Upper lobe of left lung (tissue), 6 donors: ENCODE results near the gene CDHR3. TPM values are rescaled to one million over a fixed set of nuclear protein-coding genes. Genes with fewer than 3 reads are reported as not detected.

Experiments used
- ATAC-seq, 2 donors: fragments of 200-7000 bp; cut with Tn5 transposase; one replicate each; pipeline ENCODE4 v1.9.1; 2022; ENCODE audit warnings: mild to moderate bottlenecking in 2 of 2, moderate library complexity in 2 of 2; ENCODE audit not compliant: low FRiP score in 2 of 2
- DNase-seq, 2 donors: peaks; one replicate each; pipeline ENCODE4 v3.0.0-alpha.2; 2019 to 2020
- H3K27ac ChIP-seq, 4 donors: fragments of 200-600 bp; sonication (generic); one replicate each; pipeline ENCODE4 v1.5.1; 2016 to 2019
- H3K27me3 ChIP-seq, 4 donors: fragments of 200-600 bp; sonication (generic); one replicate each; pipeline ENCODE4 v1.5.1; 2017 to 2019
- H3K36me3 ChIP-seq, 4 donors: fragments of 200-600 bp; sonication (generic); one replicate each; pipeline ENCODE4 v1.5.1; 2016 to 2019
- H3K4me1 ChIP-seq, 4 donors: fragments of 200-600 bp; sonication (generic); one replicate each; pipeline ENCODE4 v1.5.1; 2018 to 2019
- H3K4me3 ChIP-seq, 4 donors: fragments of 200-600 bp; sonication (generic); one replicate each; pipeline ENCODE4 v1.5.1; 2017 to 2019; ENCODE audit warnings: mild to moderate bottlenecking in 2 of 4, moderate library complexity in 1 of 4
- H3K9me3 ChIP-seq, 4 donors: fragments of 200-600 bp; sonication (generic); one replicate each; pipeline ENCODE4 v1.5.1; 2018 to 2019
- CTCF ChIP-seq, 6 experiments: fragments of 450-650 bp in 4 of 6; fragments of 200-600 bp in 2 of 6; sonication (generic) in 2 of 6; IDR thresholded peaks; one replicate each; pipeline ENCODE4 v1.5.1; 2016 to 2019; ENCODE audit warnings: antibody characterized with exemption in 6 of 6
- EP300 ChIP-seq, 4 donors: sonication (generic); formaldehyde crosslinking; IDR thresholded peaks; one replicate each; pipeline ENCODE4 v1.5.1; 2017; ENCODE audit warnings: antibody characterized with exemption in 4 of 4, control low read depth in 2 of 4
- POLR2A ChIP-seq, 4 donors: fragments of 450-650 bp; IDR thresholded peaks; one replicate each; pipeline ENCODE4 v1.5.1; 2016 to 2017; ENCODE audit warnings: antibody characterized with exemption in 4 of 4, mild to moderate bottlenecking in 2 of 4
- POLR2AphosphoS5 ChIP-seq, 2 donors: sonication (generic); formaldehyde crosslinking; IDR thresholded peaks; one replicate each; pipeline ENCODE4 v1.5.1; 2017; ENCODE audit warnings: antibody characterized with exemption in 2 of 2
- WGBS, 2 donors: methylation state at CpG; one replicate each; pipeline ENCODE4 v1.1.5; 2017 to 2018; 5-methylcytosine and 5-hydroxymethylcytosine counted together
- total RNA-seq, 6 donors: library from RNA; depleted of rRNA in 4 of 6; stranded (reverse); fragments of >200 nt in 4 of 6; gene quantifications; one replicate each; pipeline versions ENCODE4 v1.1.0 to v1.2.1, GENCODE V29; 2016 to 2021
- donor health status: DM: no; HTN: no; CAD: no; lungs with moderate emphysema.
- donor health status: DM: no; HTN: yes; CAD: no; lungs with severe emphysema.

CDHR3 gene
- total RNA-seq, 6 donors from 2014 or later, result 2.6 to 148 (median 32.8) TPM

GRCh38 chr7:106016331-106016730 lies 53.3 kb downstream of the CDHR3 start:
- no peaks in the 10 kb centered on the region for H3K9me3 ChIP-seq
- 75% methylated on average over 3 of the region's 3 CpGs for WGBS, 2 donors
- no peak overlapping the region for H3K4me3 ChIP-seq
- ATAC-seq (no peak), DNase-seq (no peak)
- TF ChIP-seq POLR2A (IDR thresholded peaks at IDR 0.05), result no peak
- no peak for TF ChIP-seq CTCF (IDR thresholded peaks at IDR 0.05)
- TF ChIP-seq POLR2AphosphoS5 (IDR thresholded peaks at IDR 0.05), result no peak
- TF ChIP-seq EP300 (IDR thresholded peaks at IDR 0.05), result no peak
- H3K27ac ChIP-seq, result no peak overlapping the region
- H3K27me3 ChIP-seq, result no peaks in the 10 kb centered on the region
- H3K4me1 ChIP-seq, result no peaks in the 10 kb centered on the region
- no peaks in the 10 kb centered on the region for H3K36me3 ChIP-seq

GRCh38 chr7:106017657-106018056 lies 54.6 kb downstream of the CDHR3 start:
- Histone ChIP-seq H3K9me3 (no peaks in the 10 kb centered on the region), H3K4me1 (no peaks in the 10 kb centered on the region), H3K36me3 (no peaks in the 10 kb centered on the region), H3K27me3 (no peaks in the 10 kb centered on the region), H3K4me3 (no peak overlapping the region), H3K27ac (no peak overlapping the region)
- 93% methylated on average over 4 of the region's 4 CpGs for whole genome bisulfite sequencing, 2 donors
- no peak for ATAC-seq
- DNase-seq, result no peak
- TF ChIP-seq EP300 (IDR thresholded peaks at IDR 0.05) (no peak), POLR2A (IDR thresholded peaks at IDR 0.05) (no peak), CTCF (IDR thresholded peaks at IDR 0.05) (no peak), POLR2AphosphoS5 (IDR thresholded peaks at IDR 0.05) (no peak)

DNA sequence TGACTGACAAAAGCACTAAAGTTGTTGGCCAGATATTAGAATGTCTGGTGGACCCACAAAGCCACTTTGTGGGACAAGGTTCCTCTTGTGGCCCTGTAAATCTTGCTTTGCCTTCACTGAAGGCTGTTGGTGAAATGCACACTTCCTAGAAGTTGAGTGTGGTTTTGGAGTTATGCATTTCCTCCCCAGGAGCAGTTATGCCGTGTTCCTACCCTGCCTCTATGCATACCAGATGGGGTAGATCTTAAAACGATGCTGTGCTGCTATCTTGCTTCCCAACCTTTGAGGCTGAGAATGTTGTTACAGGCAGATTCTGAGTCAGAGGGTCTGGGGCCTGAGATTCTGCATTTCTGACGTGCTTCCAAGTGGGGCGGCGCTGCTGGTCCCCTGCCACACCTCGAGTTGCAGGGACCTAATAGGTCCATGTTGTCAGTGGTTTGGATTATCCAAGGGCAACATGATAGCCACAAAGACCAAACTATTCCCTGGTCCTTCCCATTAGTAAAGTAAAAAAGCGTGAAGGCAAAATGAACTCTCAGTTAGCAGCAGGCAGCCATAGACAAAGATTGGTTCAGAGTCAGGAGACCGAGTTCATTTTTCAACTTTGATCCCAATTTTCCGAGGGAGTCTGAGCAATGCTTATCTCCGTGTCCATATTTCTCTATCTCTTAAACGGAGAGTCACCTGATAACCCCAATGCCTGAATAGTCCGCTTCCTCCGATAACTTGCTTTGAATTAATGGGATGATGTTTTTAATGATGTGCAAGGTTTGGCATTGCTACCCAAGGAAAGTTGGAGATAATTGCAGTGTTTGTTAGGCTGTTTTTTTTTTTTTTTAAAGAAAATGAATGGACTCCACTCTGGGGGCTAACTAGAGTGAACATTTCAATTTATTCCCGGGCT lies 55.8 kb downstream of the CDHR3 start:
- Histone ChIP-seq H3K4me1 (no peaks in the 10 kb centered on the region), H3K27me3 (no peaks in the 10 kb centered on the region), H3K36me3 (no peaks in the 10 kb centered on the region), H3K9me3 (no peaks in the 10 kb centered on the region), H3K4me3 (no peak overlapping the region), H3K27ac (no peak overlapping the region)
- no peak for TF ChIP-seq POLR2AphosphoS5 (IDR thresholded peaks at IDR 0.05)
- TF ChIP-seq CTCF (IDR thresholded peaks at IDR 0.05), result no peak
- no peak for TF ChIP-seq POLR2A (IDR thresholded peaks at IDR 0.05)
- TF ChIP-seq EP300 (IDR thresholded peaks at IDR 0.05), result no peak
- DNase-seq, result no peak
- WGBS, 2 donors, result 82 to 85% methylated on average over 14 of the region's 14 CpGs
- no peak for ATAC-seq

GRCh38 chr7:106019470-106019820 lies 56.4 kb downstream of the CDHR3 start:
- H3K27ac ChIP-seq, result no peak overlapping the region
- no peaks in the 10 kb centered on the region for H3K4me1 ChIP-seq
- no peak for TF ChIP-seq POLR2AphosphoS5 (IDR thresholded peaks at IDR 0.05)
- no peak for TF ChIP-seq CTCF (IDR thresholded peaks at IDR 0.05)
- TF ChIP-seq POLR2A (IDR thresholded peaks at IDR 0.05), result no peak
- TF ChIP-seq EP300 (IDR thresholded peaks at IDR 0.05), result no peak
- WGBS, 2 donors, result 82 to 93% methylated on average over 2 of the region's 2 CpGs
- no peak for ATAC-seq
- no peak overlapping the region for H3K4me3 ChIP-seq
- DNase-seq, result no peak
- H3K27me3 ChIP-seq, result no peaks in the 10 kb centered on the region
- no peaks in the 10 kb centered on the region for H3K36me3 ChIP-seq
- H3K9me3 ChIP-seq, result no peaks in the 10 kb centered on the region
